NCI-H1436 treated with DMSO at 0.1 percent for 48 hours (cell line): ENCODE results near the gene POM121.
"Not testable (repeated sequence)": the region's sequence is repeated elsewhere in the genome, so short reads cannot be mapped to it uniquely, and the experiment has no call there.

Source experiments
- DNase-seq: peaks from one replicate; lab custom pipeline; 2025; lab: John Stamatoyannopoulos, UW

Gene POM121

GRCh38 chr7:72949686-72950085 lies 24.8 kb downstream of the POM121 start:
- not testable (repeated sequence) for DNase-seq

DNA sequence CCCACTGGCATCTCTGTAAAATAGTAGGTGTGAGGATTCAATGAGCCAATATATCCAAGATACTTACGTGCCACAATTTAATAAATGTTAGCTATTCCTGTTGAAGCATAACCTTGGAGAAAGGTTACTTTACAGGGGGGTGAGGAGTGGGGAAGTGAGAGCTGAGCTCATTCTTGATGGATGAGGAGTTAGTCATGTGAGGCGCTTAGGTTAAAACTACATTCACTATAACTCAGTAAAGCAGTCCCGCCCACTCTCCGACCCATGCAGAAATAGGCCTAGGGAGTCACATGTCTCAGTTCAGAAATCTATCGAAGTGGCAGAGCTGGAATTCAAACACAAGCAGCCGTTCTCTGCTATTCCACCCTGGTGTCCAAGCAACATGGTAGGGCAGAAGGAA lies 25.5 kb downstream of the POM121 start:
- DNase-seq, result not testable (repeated sequence)

DNA sequence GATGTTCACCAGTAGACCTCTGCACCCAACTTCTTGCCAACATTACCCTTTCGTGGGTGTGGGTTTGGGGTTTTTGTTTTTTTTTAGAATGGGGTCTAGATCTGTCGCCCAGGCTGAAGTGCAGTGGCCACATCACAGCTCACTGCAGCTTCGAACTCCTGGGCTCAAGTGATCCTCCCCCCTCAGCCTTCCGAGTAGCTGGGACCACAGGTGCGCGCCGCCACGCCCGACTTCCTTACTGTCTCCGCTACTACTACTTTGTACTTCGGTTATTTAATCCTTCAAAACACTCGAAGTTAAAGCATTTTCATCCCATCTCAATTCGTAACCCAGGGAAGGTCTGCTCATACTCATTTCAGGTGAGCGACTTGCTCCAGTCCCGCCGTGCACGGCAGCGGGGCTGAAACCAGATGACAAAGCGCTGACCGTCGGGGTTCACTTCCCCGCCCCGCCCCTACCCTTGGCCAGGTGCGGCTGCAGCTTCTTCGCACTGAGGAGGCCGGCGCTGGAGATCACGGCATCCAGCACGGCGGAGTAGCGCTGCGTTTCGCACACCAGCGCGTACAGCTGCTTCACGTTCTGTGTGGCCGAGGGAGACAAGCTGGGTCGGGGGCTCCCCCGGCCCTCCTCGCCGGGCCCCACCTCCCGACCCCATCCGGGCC lies 29.1 kb downstream of the POM121 start:
- DNase-seq, result not testable (repeated sequence)

DNA sequence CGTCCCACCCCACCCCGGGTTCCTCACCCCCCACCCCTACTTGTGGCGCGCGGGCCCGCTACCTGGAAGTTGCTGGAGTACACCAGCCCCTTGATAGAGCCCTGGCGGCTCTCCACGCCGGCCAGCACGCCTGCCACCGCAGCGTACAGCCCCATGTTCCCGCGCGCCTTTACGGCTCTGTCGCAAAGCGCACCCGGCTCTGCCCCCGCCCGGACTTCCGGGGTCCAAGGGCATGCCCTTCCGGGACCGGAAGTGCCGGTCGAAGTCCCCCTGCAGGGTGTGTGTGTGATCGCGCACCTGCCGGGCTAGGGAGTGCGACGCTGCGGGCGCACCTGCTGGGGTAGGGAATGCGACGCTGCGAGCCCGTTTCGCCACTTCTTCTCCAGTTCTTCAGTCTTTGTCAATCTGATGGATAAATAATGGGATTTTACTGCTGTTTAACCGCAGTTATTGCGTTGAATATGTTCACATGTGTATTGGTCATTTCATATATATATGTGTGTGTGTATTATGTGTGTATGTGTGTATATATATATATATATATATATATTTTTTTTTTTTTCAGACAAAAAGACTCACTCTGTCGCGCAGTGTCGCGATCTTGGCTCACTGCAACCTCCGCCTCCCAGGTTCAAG lies 29.8 kb downstream of the POM121 start:
- not testable (repeated sequence) for DNase-seq

- not testable (repeated sequence) for DNase-seq
Measured at GRCh38 chr7:72960029-72960428, 35.1 kb downstream of the POM121 start.

- DNase-seq, result not testable (repeated sequence)
Measured at GRCh38 chr7:72960626-72961345, 35.9 kb downstream of the POM121 start.

- DNase-seq, result not testable (repeated sequence)
Measured at GRCh38 chr7:72961346-72961650, 36.4 kb downstream of the POM121 start.

GRCh38 chr7:72963056-72963455 lies 38.2 kb downstream of the POM121 start:
- not testable (repeated sequence) for DNase-seq

GRCh38 chr7:72965186-72965975 lies 40.5 kb downstream of the POM121 start:
- not testable (repeated sequence) for DNase-seq

DNA sequence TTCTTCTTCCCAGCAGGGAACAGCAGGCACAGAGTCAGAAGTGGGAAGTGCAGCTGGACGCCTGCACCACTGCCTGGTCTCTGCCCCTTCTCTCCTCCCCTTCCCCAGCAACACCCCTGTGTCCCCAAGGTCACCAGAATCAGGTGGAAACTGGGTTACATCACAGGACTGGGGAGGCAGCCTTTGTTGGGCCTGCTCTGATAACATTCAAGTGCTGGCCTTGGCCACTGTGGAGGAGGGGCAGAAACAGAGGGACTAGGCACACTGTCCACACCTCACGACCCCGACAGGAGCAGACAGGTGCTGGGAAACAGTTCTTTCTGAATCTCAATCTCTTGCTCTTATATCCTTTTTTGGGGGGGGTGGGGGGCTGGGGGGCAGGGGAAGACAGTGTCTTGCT lies 42.0 kb downstream of the POM121 start:
- not testable (repeated sequence) for DNase-seq

DNA sequence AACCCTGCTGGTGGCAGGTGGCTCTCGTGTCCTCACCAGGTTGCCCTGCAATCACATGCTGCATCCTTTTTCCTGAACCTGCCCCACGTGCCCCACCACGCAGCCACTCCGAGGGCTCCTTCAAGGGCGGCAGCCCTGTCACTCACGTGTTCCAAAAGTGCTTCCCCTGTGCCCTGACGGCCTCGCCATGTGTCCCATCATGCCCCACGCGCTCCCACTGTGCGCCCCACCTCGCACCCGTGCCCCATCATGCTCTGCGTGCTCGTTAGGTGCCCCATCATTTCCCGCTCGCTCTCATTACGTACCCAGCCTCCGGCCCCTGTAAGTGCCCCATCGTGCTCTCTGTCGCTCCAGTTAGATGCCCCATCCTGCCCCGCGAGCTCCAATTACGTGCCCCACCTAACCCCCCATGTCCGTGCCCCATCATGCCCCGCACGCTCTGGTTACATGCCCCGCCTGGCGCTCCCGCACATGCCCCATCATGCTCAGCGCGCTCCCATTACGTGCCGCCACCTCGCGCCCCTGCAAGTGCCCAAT lies 44.2 kb downstream of the POM121 start, which contains the start of gene TRIM74:
Gene TRIM74 (minus strand): TSS at position 487 of the 537 bp plus-strand sequence. CDS start 3,309 bp downstream, outside the sequence.
- DNase-seq, result not testable (repeated sequence)

DNA sequence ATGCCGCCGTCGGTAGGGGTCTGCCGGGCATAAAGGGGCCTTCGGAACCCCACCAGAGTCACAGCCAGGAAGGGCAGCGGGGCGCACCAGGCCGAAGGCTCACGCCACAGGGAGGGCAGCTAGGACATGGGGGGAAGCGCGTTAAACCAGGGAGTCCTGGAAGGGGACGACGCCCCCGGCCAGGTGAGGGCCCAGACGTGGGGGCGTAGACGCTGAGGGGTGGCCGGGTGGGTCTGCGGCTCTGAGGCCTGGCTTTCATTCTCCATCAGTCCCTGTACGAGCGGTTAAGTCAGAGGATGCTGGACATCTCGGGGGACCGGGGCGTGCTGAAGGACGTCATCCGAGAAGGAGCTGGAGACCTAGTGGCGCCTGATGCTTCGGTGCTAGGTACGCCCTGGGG lies 44.8 kb downstream of the POM121 start:
- DNase-seq, result not testable (repeated sequence)

- not testable (repeated sequence) for DNase-seq
Measured at GRCh38 chr7:72971505-72971904, 46.6 kb downstream of the POM121 start.

DNA sequence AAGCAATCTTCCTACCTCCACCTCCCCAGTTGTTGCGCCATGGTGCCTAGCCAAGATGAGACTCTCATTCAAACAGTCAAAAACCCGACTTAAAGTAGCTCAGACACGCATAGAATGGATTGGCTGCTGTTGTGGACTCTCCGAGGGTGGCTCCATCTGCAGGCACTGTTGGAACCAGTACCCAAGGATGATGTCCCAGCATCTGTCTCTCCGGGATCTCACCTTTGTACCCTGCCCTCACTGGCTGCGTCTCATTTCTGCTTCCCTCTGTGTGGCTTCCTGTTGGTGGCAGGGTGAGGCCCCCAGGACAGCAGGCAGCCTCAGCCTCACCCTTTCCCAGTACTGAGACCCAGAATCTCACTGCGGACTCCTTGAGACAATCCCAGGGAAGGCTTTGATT lies 49.9 kb downstream of the POM121 start:
- DNase-seq, result not testable (repeated sequence)

DNA sequence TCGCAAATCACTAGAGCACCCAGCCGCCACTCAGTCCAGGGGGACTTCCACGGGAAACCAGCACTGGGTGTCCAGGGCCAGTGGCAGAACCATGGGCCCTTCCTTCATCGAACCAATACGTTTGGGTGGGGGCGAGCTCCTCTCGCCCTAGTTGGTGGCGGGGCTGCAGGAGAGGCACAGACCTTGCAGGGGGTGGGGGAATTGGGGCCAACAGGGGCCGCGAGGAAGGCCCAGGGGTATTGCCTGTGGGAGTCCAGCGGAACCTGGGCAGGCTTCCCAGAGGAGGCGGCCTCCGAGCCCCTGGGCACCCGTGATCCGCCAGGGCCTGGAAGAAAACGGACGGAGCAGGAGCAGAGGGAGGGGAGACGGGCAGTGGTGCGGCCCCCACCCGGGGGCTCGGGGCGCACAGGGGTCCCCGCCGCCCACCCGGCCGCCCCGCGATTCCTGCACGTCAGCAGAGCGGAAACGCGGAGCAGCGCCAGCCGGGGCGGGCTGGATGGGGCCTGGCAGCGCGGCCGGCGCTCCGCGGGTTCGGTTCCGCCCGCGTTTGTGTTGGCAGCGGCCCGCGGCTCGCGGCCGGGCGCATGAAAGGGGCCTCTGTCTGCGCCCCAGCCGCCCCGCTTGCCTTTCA lies 50.9 kb downstream of the POM121 start:
- not testable (repeated sequence) for DNase-seq

- DNase-seq, result not testable (repeated sequence)
Measured at GRCh38 chr7:72976434-72976833, 51.5 kb downstream of the POM121 start.

- not testable (repeated sequence) for DNase-seq
Measured at GRCh38 chr7:72980382-72980781, 55.5 kb downstream of the POM121 start.

DNA sequence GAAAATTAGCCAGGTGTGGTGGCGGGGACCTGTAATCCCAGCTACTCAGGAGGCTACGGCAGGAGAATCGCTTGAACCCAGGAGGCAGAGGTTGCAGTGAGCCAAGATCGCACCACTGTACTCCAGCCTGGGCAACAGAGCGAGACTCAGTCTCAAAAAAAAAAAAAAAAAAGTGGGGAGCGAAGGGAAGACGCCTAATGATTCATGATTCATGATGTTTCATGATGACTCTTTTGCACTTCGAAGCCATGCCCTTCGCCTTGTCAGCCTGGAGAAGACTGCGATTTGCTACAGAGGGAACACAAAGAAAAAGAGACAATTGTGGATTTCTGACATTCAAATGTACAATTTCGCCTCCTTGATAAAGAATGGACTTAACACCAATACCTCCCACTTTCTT lies 57.2 kb downstream of the POM121 start:
- not testable (repeated sequence) for DNase-seq

GRCh38 chr7:72990146-72990913 lies 65.4 kb downstream of the POM121 start:
- DNase-seq, result not testable (repeated sequence)

DNA sequence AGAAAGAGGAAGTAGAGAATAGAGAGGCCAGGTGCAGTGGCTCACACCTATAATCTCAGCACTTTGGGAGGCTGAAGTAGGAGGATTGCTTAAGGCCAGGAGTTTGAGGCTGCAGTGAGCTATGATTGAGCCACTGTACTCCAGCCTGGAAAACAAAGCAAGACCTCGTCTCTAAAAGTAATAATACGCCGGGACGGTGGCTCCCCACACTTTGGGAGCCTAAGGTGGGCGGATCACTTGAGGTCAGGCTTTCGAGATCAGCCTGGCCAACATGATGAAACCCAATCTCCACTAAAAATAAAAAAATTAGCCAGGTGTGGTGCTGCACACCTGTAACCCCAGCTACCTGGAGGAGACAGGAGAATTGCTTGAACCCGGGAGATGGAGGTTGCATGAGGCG lies 70.6 kb downstream of the POM121 start:
- not testable (repeated sequence) for DNase-seq

DNA sequence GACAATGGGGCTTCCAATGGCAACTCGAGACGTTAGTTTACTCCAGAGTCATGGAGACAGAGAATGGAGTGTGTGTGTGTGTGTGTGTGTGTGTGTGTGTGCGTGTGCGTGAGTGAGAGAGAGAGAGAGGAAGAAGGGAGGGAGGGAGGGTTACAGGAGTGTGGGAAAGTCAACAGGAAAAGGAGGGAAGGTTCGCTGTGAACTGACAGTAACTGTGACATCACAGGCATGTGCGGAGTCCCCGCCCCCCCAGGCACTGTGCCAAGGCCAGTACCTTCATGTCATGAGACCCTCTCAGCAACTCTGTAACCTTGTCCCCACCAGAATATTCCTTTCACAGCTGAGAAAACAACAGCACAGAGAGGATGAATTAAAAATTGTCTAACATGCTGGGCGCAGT lies 72.6 kb downstream of the POM121 start:
- not testable (repeated sequence) for DNase-seq
